Panc1 (cell line): Measurements from ENCODE around the gene RAC3. TPM values are rescaled to one million over a fixed set of nuclear protein-coding genes. Genes with fewer than 3 reads are reported as not detected.

Experiments used
- ATAC-seq: fragments of 200-7000 bp; cut with Tn5 transposase; 2 replicates; pipeline ENCODE4 v1.9.1; 2020; ENCODE audit warnings: mild to moderate bottlenecking, moderate library complexity
- BruUV-seq: library from RNA; stranded (reverse); fragments of 400-500 nt; replicated peaks from 2 replicates; lab custom pipeline; 2021; lab: Mats Ljungman, UMichigan
- CTCF ChIA-PET: fragments of 300-600 bp; sonication (Branson Sonifier 250); formaldehyde crosslinking; loops from one replicate; lab custom pipeline; 2022; ENCODE audit warnings: antibody characterized with exemption; lab: Charles Lee
- POLR2A ChIA-PET: fragments of 300-600 bp; sonication (Branson Sonifier 250); formaldehyde crosslinking; loops from one replicate; lab custom pipeline; 2022; ENCODE audit warnings: antibody characterized with exemption; lab: Charles Lee
- DNase-seq: peaks from one replicate; pipeline ENCODE4 v3.0.0-alpha.2; 2010; ENCODE audit warnings: low read depth, low spot score
- H3K27ac ChIP-seq: 2 replicates; pipeline ENCODE4 v1.5.1; 2011; ENCODE audit warnings: mild to moderate bottlenecking, low read length, inconsistent platforms
- H3K27me3 ChIP-seq: fragments of 200-500 bp; sonication (Bioruptor generic); 2 replicates; pipeline ENCODE4 v1.6.0; 2014; ENCODE audit warnings: low read length, inconsistent platforms; ENCODE audit not compliant: control insufficient read depth, insufficient read depth
- H3K36me3 ChIP-seq: fragments of 200-500 bp; sonication (Bioruptor generic); 2 replicates; pipeline ENCODE4 v1.5.1; 2014; ENCODE audit warnings: inconsistent platforms, mild to moderate bottlenecking, low read length, moderate library complexity; ENCODE audit not compliant: control insufficient read depth, insufficient read depth
- H3K4me1 ChIP-seq: 2 replicates; pipeline ENCODE4 v1.5.1; 2011; ENCODE audit warnings: inconsistent platforms, mild to moderate bottlenecking, low read length, moderate library complexity; ENCODE audit not compliant: control insufficient read depth, insufficient read depth
- H3K4me3 ChIP-seq, 2 experiments: 2 replicates each; pipeline ENCODE4 v1.5.1; 2011 to 2012; ENCODE audit warnings: low read depth in 2 of 2, low read length in 2 of 2, mild to moderate bottlenecking in 2 of 2, inconsistent platforms in 1 of 2, moderate library complexity in 1 of 2
- H3K9me3 ChIP-seq: fragments of 200-500 bp; sonication (Bioruptor generic); 2 replicates; pipeline ENCODE4 v1.5.1; 2014; ENCODE audit warnings: low read depth, mild to moderate bottlenecking, inconsistent platforms, low read length, moderate library complexity; ENCODE audit not compliant: control insufficient read depth, insufficient read depth
- CTCF ChIP-seq: fragments of 450-650 bp; IDR thresholded peaks from 2 replicates; pipeline ENCODE4 v1.5.1; 2017; ENCODE audit warnings: mild to moderate bottlenecking
- POLR2AphosphoS5 ChIP-seq: IDR thresholded peaks from 2 replicates; pipeline ENCODE4 v1.6.1; 2012; ENCODE audit warnings: mild to moderate bottlenecking, low read depth, low read length, moderate library complexity
- SIN3A ChIP-seq: IDR thresholded peaks from 2 replicates; pipeline ENCODE4 v1.6.1; 2012; ENCODE audit warnings: low read depth, mild to moderate bottlenecking, low read length, moderate library complexity, borderline replicate concordance; ENCODE audit not compliant: insufficient read depth
- TCF7L2 ChIP-seq: IDR thresholded peaks from 2 replicates; pipeline ENCODE4 v1.6.1; 2011; ENCODE audit warnings: mild to moderate bottlenecking, low read depth, low read length, inconsistent platforms
- in situ Hi-C: cut with HindIII; loops from 2 replicates; pipeline ENCODE4 v1.10.0; 2016; ENCODE audit warnings: low sequenced_read_pairs, low pct_unique_long_range_greater_than_20kb
- intact Hi-C: fragments of 100-400 bp; cut with micrococcal nuclease; formaldehyde crosslinking; loops from one replicate; pipeline ENCODE4 v1.10.0; 2022; ENCODE audit not compliant: unreplicated experiment
- total RNA-seq: library from RNA; stranded (reverse); gene quantifications from one replicate; pipeline ENCODE4 v1.2.1, GENCODE V29; 2021; ENCODE audit not compliant: unreplicated experiment
- TF ChIP-seq, protein P1 (sequence below), 2 experiments: IDR thresholded peaks; 2 replicates each; pipeline ENCODE4 v1.6.1; 2011 to 2012; ENCODE audit warnings: low read depth in 2 of 2, control low read depth in 1 of 2, low read length in 1 of 2, mild to moderate bottlenecking in 1 of 2, moderate library complexity in 1 of 2; ENCODE audit not compliant: insufficient read depth in 1 of 2

The RAC3 gene
- total RNA-seq, 1 experiment from 2014 or later, result 39.4 TPM

- ATAC-seq (peak; percentile 77), DNase-seq (no peak)
- peaks cover 13% of the 10 kb centered on the region for H3K4me1 ChIP-seq
- no peaks in the 10 kb centered on the region for H3K27me3 ChIP-seq
- POLR2A ChIA-PET, result interaction anchor here (0.6 to 1.2 kb wide), 2 partner anchors 11 to 76 kb away, joined by 3 to 5 read pairs; no protein-coding TSS in a partner anchor
- intact Hi-C loops, result no loop called here
- TF ChIP-seq TCF7L2, result no peak
- peak; percentile 81 for TF ChIP-seq POLR2AphosphoS5
- peak; percentile 94 for TF ChIP-seq CTCF
- no peak; the same call in 1 of the 2 replicates for TF ChIP-seq SIN3A
- TF ChIP-seq, protein P1, sequence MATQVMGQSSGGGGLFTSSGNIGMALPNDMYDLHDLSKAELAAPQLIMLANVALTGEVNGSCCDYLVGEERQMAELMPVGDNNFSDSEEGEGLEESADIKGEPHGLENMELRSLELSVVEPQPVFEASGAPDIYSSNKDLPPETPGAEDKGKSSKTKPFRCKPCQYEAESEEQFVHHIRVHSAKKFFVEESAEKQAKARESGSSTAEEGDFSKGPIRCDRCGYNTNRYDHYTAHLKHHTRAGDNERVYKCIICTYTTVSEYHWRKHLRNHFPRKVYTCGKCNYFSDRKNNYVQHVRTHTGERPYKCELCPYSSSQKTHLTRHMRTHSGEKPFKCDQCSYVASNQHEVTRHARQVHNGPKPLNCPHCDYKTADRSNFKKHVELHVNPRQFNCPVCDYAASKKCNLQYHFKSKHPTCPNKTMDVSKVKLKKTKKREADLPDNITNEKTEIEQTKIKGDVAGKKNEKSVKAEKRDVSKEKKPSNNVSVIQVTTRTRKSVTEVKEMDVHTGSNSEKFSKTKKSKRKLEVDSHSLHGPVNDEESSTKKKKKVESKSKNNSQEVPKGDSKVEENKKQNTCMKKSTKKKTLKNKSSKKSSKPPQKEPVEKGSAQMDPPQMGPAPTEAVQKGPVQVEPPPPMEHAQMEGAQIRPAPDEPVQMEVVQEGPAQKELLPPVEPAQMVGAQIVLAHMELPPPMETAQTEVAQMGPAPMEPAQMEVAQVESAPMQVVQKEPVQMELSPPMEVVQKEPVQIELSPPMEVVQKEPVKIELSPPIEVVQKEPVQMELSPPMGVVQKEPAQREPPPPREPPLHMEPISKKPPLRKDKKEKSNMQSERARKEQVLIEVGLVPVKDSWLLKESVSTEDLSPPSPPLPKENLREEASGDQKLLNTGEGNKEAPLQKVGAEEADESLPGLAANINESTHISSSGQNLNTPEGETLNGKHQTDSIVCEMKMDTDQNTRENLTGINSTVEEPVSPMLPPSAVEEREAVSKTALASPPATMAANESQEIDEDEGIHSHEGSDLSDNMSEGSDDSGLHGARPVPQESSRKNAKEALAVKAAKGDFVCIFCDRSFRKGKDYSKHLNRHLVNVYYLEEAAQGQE (IDR thresholded peaks at IDR 0.05; ENCODE audit: insufficient read depth in 1 of 2, low read depth in 2 of 2, low read length in 1 of 2), result no peak
- BruUV-seq, result TSS peak; percentile 84
- H3K4me3 ChIP-seq, result peak overlapping the region; percentile 63
- peaks cover 2% of the 10 kb centered on the region; the same call in 1 of the 2 replicates for H3K36me3 ChIP-seq
- CTCF ChIA-PET, result interaction anchor here (0.7 to 1.7 kb wide), 8 partner anchors 9 to 124 kb away, joined by 3 to 5 read pairs (median 4); no protein-coding TSS in a partner anchor
- peak overlapping the region; percentile 79 for H3K27ac ChIP-seq
- H3K9me3 ChIP-seq, result no peaks in the 10 kb centered on the region
- in situ Hi-C loops, result no loop called here
Measured at GRCh38 chr17:82030470-82031302, 792 bp upstream of the RAC3 start.

DNA sequence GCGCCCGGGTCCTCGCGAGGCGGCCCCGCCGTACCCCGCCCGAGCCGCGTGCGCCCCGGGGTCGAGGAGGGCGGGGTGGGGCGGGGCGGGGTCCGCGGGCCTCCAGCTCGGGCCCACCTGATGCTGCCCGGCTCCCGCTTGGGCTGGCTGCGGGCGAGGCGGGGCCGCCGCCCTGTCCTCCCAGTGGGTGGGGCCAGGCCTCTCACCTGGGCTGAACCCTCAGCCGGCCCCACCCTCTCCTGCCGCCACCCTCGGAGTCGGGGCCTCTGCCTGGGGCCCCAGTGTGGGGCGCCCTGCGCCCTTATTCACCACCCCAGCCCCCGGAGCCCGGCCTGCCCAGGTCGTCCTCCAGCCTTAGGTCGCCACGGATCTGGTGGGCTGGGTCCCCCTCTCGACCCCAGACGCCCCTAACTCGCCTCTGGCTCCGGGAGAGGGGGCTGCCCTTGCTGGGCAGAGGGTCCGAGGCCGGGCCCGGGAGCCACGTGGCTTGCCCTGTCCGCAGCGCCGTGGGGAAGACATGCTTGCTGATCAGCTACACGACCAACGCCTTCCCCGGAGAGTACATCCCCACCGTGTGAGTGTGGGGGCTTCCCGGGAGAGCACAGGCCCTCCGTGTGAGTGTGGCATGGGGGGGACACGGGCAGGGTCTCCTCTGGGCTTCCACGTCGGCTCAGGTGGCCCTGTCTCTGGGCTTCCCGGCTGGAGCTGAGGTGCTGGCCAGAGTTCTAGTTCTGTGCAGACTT lies 578 bp downstream of the RAC3 start:
- ATAC-seq (peak; percentile 72), DNase-seq (no peak)
- in situ Hi-C loops, result no loop called here
- ChIA-PET POLR2A (no interaction called here), CTCF (no interaction called here)
- H3K27me3 ChIP-seq, result no peaks in the 10 kb centered on the region
- intact Hi-C loops, result no loop called here
- no peaks in the 10 kb centered on the region for H3K9me3 ChIP-seq
- H3K4me3 ChIP-seq, result peak overlapping the region; percentile 63 to 64
- TF ChIP-seq POLR2AphosphoS5, result no peak
- TF ChIP-seq, protein P1 (IDR thresholded peaks at IDR 0.05; ENCODE audit: insufficient read depth in 1 of 2, low read depth in 2 of 2, low read length in 1 of 2), result no peak
- TF ChIP-seq TCF7L2, result no peak
- no peak for TF ChIP-seq CTCF
- no peak for TF ChIP-seq SIN3A
- H3K4me1 ChIP-seq, result peaks cover 21% of the 10 kb centered on the region
- no TSS peak for BruUV-seq
- H3K36me3 ChIP-seq, result peaks cover 2% of the 10 kb centered on the region; the same call in 1 of the 2 replicates
- peak overlapping the region; percentile 77 for H3K27ac ChIP-seq
